ENCODE results near the gene TOGARAM2. TPM values are rescaled to one million over a fixed set of nuclear protein-coding genes. Genes with fewer than 3 reads are reported as not detected.

The TOGARAM2 gene
- total RNA-seq, 1 donor from 2014 or later, result 5.8 TPM

GRCh38 chr2:28995765-28996750 lies 15.0 kb downstream of the TOGARAM2 start:
- no peak overlapping the region for H3K4me3 Mint-ChIP-seq
- H3K36me3 Mint-ChIP-seq (ENCODE audit: low read depth), result no peaks in the 10 kb centered on the region
- H3K27ac Mint-ChIP-seq, result no peak overlapping the region
- intact Hi-C loops (cut with micrococcal nuclease), result no loop called here
- no peaks in the 10 kb centered on the region for H3K9me3 Mint-ChIP-seq
- H3K27me3 Mint-ChIP-seq (ENCODE audit: insufficient read depth), result no peaks in the 10 kb centered on the region
- no peak for DNase-seq (ENCODE audit: low spot score)
- H3K4me1 Mint-ChIP-seq (ENCODE audit: low read depth), result peaks cover 17% of the 10 kb centered on the region

GRCh38 chr2:28997237-28997846 lies 16.2 kb downstream of the TOGARAM2 start:
- no peak overlapping the region for H3K27ac Mint-ChIP-seq
- H3K27me3 Mint-ChIP-seq (ENCODE audit: insufficient read depth), result no peaks in the 10 kb centered on the region
- intact Hi-C loops (cut with micrococcal nuclease), result no loop called here
- no peaks in the 10 kb centered on the region for H3K36me3 Mint-ChIP-seq (ENCODE audit: low read depth)
- peaks cover 17% of the 10 kb centered on the region for H3K4me1 Mint-ChIP-seq (ENCODE audit: low read depth)
- no peak overlapping the region for H3K4me3 Mint-ChIP-seq
- no peak for DNase-seq (ENCODE audit: low spot score)
- H3K9me3 Mint-ChIP-seq, result no peaks in the 10 kb centered on the region

- no peak overlapping the region for H3K27ac Mint-ChIP-seq
- peaks cover 17% of the 10 kb centered on the region for H3K4me1 Mint-ChIP-seq (ENCODE audit: low read depth)
- no peaks in the 10 kb centered on the region for H3K27me3 Mint-ChIP-seq (ENCODE audit: insufficient read depth)
- no peaks in the 10 kb centered on the region for H3K36me3 Mint-ChIP-seq (ENCODE audit: low read depth)
- intact Hi-C loops (cut with micrococcal nuclease), result no loop called here
- no peak for DNase-seq (ENCODE audit: low spot score)
- H3K4me3 Mint-ChIP-seq, result no peak overlapping the region
- no peaks in the 10 kb centered on the region for H3K9me3 Mint-ChIP-seq
Measured at GRCh38 chr2:28997847-28998735, 17.0 kb downstream of the TOGARAM2 start.

GRCh38 chr2:29000481-29000880 lies 19.4 kb downstream of the TOGARAM2 start:
- no peaks in the 10 kb centered on the region for H3K9me3 Mint-ChIP-seq
- peaks cover 17% of the 10 kb centered on the region for H3K4me1 Mint-ChIP-seq (ENCODE audit: low read depth)
- intact Hi-C loops (cut with micrococcal nuclease), result no loop called here
- no peaks in the 10 kb centered on the region for H3K27me3 Mint-ChIP-seq (ENCODE audit: insufficient read depth)
- H3K27ac Mint-ChIP-seq, result no peak overlapping the region
- no peak for DNase-seq (ENCODE audit: low spot score)
- no peaks in the 10 kb centered on the region for H3K36me3 Mint-ChIP-seq (ENCODE audit: low read depth)
- no peak overlapping the region for H3K4me3 Mint-ChIP-seq

GRCh38 chr2:29000956-29001355 lies 19.9 kb downstream of the TOGARAM2 start:
- DNase-seq (ENCODE audit: low spot score), result no peak
- intact Hi-C loops (cut with micrococcal nuclease), result no loop called here
- H3K9me3 Mint-ChIP-seq, result no peaks in the 10 kb centered on the region
- H3K27me3 Mint-ChIP-seq (ENCODE audit: insufficient read depth), result no peaks in the 10 kb centered on the region
- no peak overlapping the region for H3K27ac Mint-ChIP-seq
- no peaks in the 10 kb centered on the region for H3K36me3 Mint-ChIP-seq (ENCODE audit: low read depth)
- H3K4me1 Mint-ChIP-seq (ENCODE audit: low read depth), result peaks cover 17% of the 10 kb centered on the region
- H3K4me3 Mint-ChIP-seq, result no peak overlapping the region

GRCh38 chr2:29001806-29002205 lies 20.7 kb downstream of the TOGARAM2 start:
- Mint-ChIP-seq H3K36me3 (ENCODE audit: low read depth) (no peaks in the 10 kb centered on the region), H3K27ac (no peak overlapping the region), H3K9me3 (no peaks in the 10 kb centered on the region), H3K4me1 (ENCODE audit: low read depth) (peaks cover 17% of the 10 kb centered on the region), H3K27me3 (ENCODE audit: insufficient read depth) (no peaks in the 10 kb centered on the region), H3K4me3 (no peak overlapping the region)
- no peak for DNase-seq (ENCODE audit: low spot score)
- intact Hi-C loops (cut with micrococcal nuclease), result no loop called here

- Mint-ChIP-seq H3K27me3 (ENCODE audit: insufficient read depth) (no peaks in the 10 kb centered on the region), H3K4me3 (no peak overlapping the region), H3K36me3 (ENCODE audit: low read depth) (no peaks in the 10 kb centered on the region), H3K9me3 (no peaks in the 10 kb centered on the region), H3K27ac (no peak overlapping the region), H3K4me1 (ENCODE audit: low read depth) (peaks cover 17% of the 10 kb centered on the region)
- intact Hi-C loops (cut with micrococcal nuclease), result no loop called here
- no peak for DNase-seq (ENCODE audit: low spot score)
Measured at GRCh38 chr2:29004755-29005154, 23.7 kb downstream of the TOGARAM2 start.

GRCh38 chr2:29005331-29005730 lies 24.2 kb downstream of the TOGARAM2 start:
- Mint-ChIP-seq H3K27ac (no peak overlapping the region), H3K27me3 (ENCODE audit: insufficient read depth) (no peaks in the 10 kb centered on the region), H3K4me3 (no peak overlapping the region), H3K9me3 (no peaks in the 10 kb centered on the region), H3K36me3 (ENCODE audit: low read depth) (no peaks in the 10 kb centered on the region), H3K4me1 (ENCODE audit: low read depth) (peaks cover 13% of the 10 kb centered on the region)
- intact Hi-C loops (cut with micrococcal nuclease), result no loop called here
- no peak for DNase-seq (ENCODE audit: low spot score)

- intact Hi-C loops (cut with micrococcal nuclease), result no loop called here
Measured at GRCh38 chr2:29006092-29006979, 25.2 kb downstream of the TOGARAM2 start.

GRCh38 chr2:29006980-29007301 lies 25.8 kb downstream of the TOGARAM2 start:
- Mint-ChIP-seq H3K9me3 (no peaks in the 10 kb centered on the region), H3K27me3 (ENCODE audit: insufficient read depth) (no peaks in the 10 kb centered on the region), H3K27ac (no peak overlapping the region), H3K36me3 (ENCODE audit: low read depth) (no peaks in the 10 kb centered on the region), H3K4me1 (ENCODE audit: low read depth) (peaks cover 24% of the 10 kb centered on the region), H3K4me3 (no peak overlapping the region)
- intact Hi-C loops (cut with micrococcal nuclease), result no loop called here
- no peak for DNase-seq (ENCODE audit: low spot score)

More at GRCh38 chr2:29006092-29006979, 25.2 kb downstream of the TOGARAM2 start:
- H3K27me3 Mint-ChIP-seq (ENCODE audit: insufficient read depth), result no peaks in the 10 kb centered on the region
- peaks cover 18% of the 10 kb centered on the region for H3K4me1 Mint-ChIP-seq (ENCODE audit: low read depth)
- no peak overlapping the region for H3K27ac Mint-ChIP-seq
- no peaks in the 10 kb centered on the region for H3K9me3 Mint-ChIP-seq
- no peaks in the 10 kb centered on the region for H3K36me3 Mint-ChIP-seq (ENCODE audit: low read depth)
- H3K4me3 Mint-ChIP-seq, result no peak overlapping the region
- DNase-seq (ENCODE audit: low spot score), result no peak

GRCh38 chr2:29009270-29009669 lies 28.2 kb downstream of the TOGARAM2 start:
- intact Hi-C loops (cut with micrococcal nuclease), result no loop called here
- Mint-ChIP-seq H3K36me3 (ENCODE audit: low read depth) (no peaks in the 10 kb centered on the region), H3K4me3 (no peak overlapping the region), H3K27me3 (ENCODE audit: insufficient read depth) (no peaks in the 10 kb centered on the region), H3K9me3 (no peaks in the 10 kb centered on the region), H3K27ac (peak overlapping the region; percentile 27), H3K4me1 (ENCODE audit: low read depth) (peaks cover 43% of the 10 kb centered on the region)
- no peak for DNase-seq (ENCODE audit: low spot score)
